ENCODE data around the gene PCDHGC4. TPM values are rescaled to one million over a fixed set of nuclear protein-coding genes. Genes with fewer than 3 reads are reported as not detected.

Gene PCDHGC4
- total and polyA plus RNA-seq, 2 of the 8 experiments (the other 6 are each of a cell fraction or from before 2014, with no cell fraction given): 2.1 to 2.4 TPM

DNA sequence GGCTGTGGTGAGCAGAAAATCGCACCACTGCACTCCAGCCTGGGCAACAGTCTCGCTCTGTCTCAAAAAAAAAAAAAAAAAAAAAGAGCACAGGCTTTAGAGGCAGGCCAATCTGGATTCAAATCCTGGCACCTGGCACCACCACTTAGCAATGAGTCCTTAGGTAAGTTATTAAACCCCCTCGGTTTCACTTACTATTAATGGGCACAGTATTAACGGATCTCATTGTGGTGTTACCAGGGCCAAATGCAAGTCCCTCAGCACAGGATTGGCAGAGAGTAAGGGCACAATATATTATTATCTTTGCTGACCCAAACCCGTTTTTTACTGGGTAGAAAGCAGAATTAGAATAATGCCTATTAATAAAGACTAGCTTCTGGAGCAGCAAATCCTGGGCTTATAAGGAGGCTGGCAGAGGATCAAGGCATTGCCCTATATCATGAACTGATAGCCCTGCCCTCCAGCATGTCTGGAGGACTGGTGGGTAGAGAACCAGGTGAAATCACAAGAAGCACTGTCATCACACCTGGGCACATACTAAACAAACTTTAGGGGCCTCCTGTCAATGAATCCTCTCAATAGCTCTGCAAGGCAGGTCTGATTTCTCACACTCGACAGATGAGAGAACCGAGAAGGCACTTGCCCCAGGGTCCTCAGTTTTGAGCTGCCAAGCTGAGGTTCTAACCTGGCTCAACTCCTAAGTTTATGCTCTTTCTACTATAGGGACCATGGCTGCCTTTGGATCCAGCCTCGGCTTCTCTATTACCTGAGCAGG, 21.7 kb downstream of the PCDHGC4 start:
- POLR2A ChIA-PET (ENCODE audit: partially characterized antibody): interaction anchor here (0.7 to 1.1 kb wide), 2 partner anchors 8 to 22 kb away, joined by 3 to 4 read pairs; partner anchors contain the start of gene PCDHGC4
- FAIRE-seq: no peak
- H2BK120ac ChIP-seq (replicated peaks; ENCODE audit: low read depth, low read length): no peak overlapping the region

More for the DNA sequence above, 21.7 kb downstream of the PCDHGC4 start:
- no peak overlapping the region for H3K23ac ChIP-seq (ENCODE audit: insufficient read length)
- H3K4ac ChIP-seq (replicated peaks; ENCODE audit: insufficient read length, low read depth, low read length): no peak overlapping the region
- H3K27ac ChIP-seq (ENCODE audit: low read depth, low read length): no peak overlapping the region
- no peaks in the 10 kb centered on the region for H3K27me3 ChIP-seq (replicated peaks in 1 of 4; ENCODE audit: control insufficient read depth in 3 of 4, extremely low read depth in 1 of 4, insufficient read depth in 3 of 4, low read length in 3 of 4)
- CTCF ChIA-PET (ENCODE audit: partially characterized antibody): interaction anchor here (0.7 to 50.9 kb wide), 17 partner anchors 5 to 325 kb away, joined by 3 to 1236 read pairs (median 16); partner anchors contain the start of genes PCDHB10, PCDHB14, PCDHB15 and PCDHB16
- no peaks in the 10 kb centered on the region for H3K79me1 ChIP-seq (ENCODE audit: low read depth, low read length)
- H3K18ac ChIP-seq (ENCODE audit: extremely low read depth, low read length): no peak overlapping the region
- TF ChIP-seq TCF12 (IDR thresholded peaks at IDR 0.05; ENCODE audit: low read depth, low read length): no peak
- H4K8ac ChIP-seq (ENCODE audit: extremely low read depth, insufficient read depth, low read length): no peak overlapping the region
- H3K4me1 ChIP-seq (replicated peaks in 1 of 4; ENCODE audit: control insufficient read depth in 3 of 4, insufficient read depth in 4 of 4, low read length in 3 of 4): peaks cover 4 to 14% (median 9%) of the 10 kb centered on the region in 4 experiments
- no peak overlapping the region for H3K4me3 ChIP-seq (ENCODE audit: extremely low read depth in 1 of 4, insufficient read depth in 2 of 4, low read depth in 3 of 4, low read length in 4 of 4)
- no peaks in the 10 kb centered on the region for H3K79me2 ChIP-seq (ENCODE audit: control insufficient read depth in 1 of 2, insufficient read depth in 2 of 2, low read length in 2 of 2)
- H3K9ac ChIP-seq (replicated peaks in 1 of 4; ENCODE audit: extremely low read depth in 1 of 4, low read depth in 3 of 4, low read length in 3 of 4): no peak overlapping the region
- H3K23me2 ChIP-seq (ENCODE audit: low read depth, low read length): no peaks in the 10 kb centered on the region; the same call in 1 of the 2 replicates
- no peaks in the 10 kb centered on the region for H4K20me1 ChIP-seq (replicated peaks in 1 of 2; ENCODE audit: control insufficient read depth in 1 of 2, insufficient read depth in 2 of 2, low read length in 2 of 2)
- no peak overlapping the region for H2AK5ac ChIP-seq (ENCODE audit: low read depth, low read length)
- DNase-seq (ENCODE audit: low read depth in 1 of 2, low spot score in 2 of 2): no peak
- no peak overlapping the region for H2BK20ac ChIP-seq (ENCODE audit: low read length)
- no peak overlapping the region for H2AFZ ChIP-seq (ENCODE audit: low read length)
- H2BK15ac ChIP-seq (ENCODE audit: low read length): no peak overlapping the region
- no peak overlapping the region for H3K4me2 ChIP-seq (ENCODE audit: insufficient read depth in 1 of 2, low read depth in 2 of 2, low read length in 2 of 2)
- H4K91ac ChIP-seq (replicated peaks; ENCODE audit: insufficient read length, low read length): no peak overlapping the region
- no peaks in the 10 kb centered on the region for H3K9me3 ChIP-seq (ENCODE audit: insufficient read depth in 2 of 2, low read depth in 1 of 2, low read length in 1 of 2)
- H3K14ac ChIP-seq (ENCODE audit: insufficient read length): no peak overlapping the region
- no peak overlapping the region for H2BK12ac ChIP-seq (ENCODE audit: low read depth, low read length)
- H3K56ac ChIP-seq (replicated peaks; ENCODE audit: insufficient read length, low read depth, low read length): no peak overlapping the region
- 87% methylated on average over 7 of the region's 8 CpGs; no CpG with 5 or more reads in 1 of the 2 experiments for WGBS, 2 experiments (ENCODE audit: extremely low coverage in 1 of 2, insufficient coverage in 1 of 2, insufficient read length in 1 of 2, insufficient replicate concordance in 2 of 2, low coverage in 1 of 2, low lambda C conversion rate in 2 of 2, missing lambda C conversion rate in 1 of 2)
- H4K5ac ChIP-seq (ENCODE audit: insufficient read length, low read depth, low read length): no peak overlapping the region
- peaks cover 0 to 7% (median 3%) of the 10 kb centered on the region in 4 experiments; a peak in 3 of 8 replicates for H3K36me3 ChIP-seq (ENCODE audit: control insufficient read depth in 2 of 4, insufficient read depth in 4 of 4, low read length in 3 of 4)
- H2BK5ac ChIP-seq (ENCODE audit: low read depth, low read length): no peak overlapping the region
